ENCODE measurements around the gene SEMA5A. TPM values are rescaled to one million over a fixed set of nuclear protein-coding genes. Genes with fewer than 3 reads are reported as not detected.

The SEMA5A gene
- total RNA-seq, 1 experiment from 2014 or later: 9.3 TPM

GRCh38 chr5:9554122-9554521 is 8.2 kb upstream of the SEMA5A start:
- Mint-ChIP-seq H3K4me1 (peaks cover 10% of the 10 kb centered on the region), H3K36me3 (peaks cover 17% of the 10 kb centered on the region), H3K27me3 (ENCODE audit: low read depth) (no peaks in the 10 kb centered on the region), H3K27ac (no peak overlapping the region), H3K4me3 (no peak overlapping the region), H3K9me3 (no peaks in the 10 kb centered on the region)
- POLR2A ChIA-PET: no interaction called here
- DNase-seq (ENCODE audit: low spot score) (no peak), ATAC-seq (no peak)
- no peak for TF ChIP-seq E2F1 (CRISPR knock-in tag; IDR thresholded peaks at IDR 0.05)
- TF ChIP-seq FOXK1 (CRISPR knock-in tag; IDR thresholded peaks at IDR 0.05): no peak
- TF ChIP-seq AFF4 (CRISPR knock-in tag; IDR thresholded peaks at IDR 0.05; ENCODE audit: borderline replicate concordance): no peak
- TF ChIP-seq FOXP4 (CRISPR knock-in tag; IDR thresholded peaks at IDR 0.05): no peak
- TF ChIP-seq GABPB1 (CRISPR knock-in tag; IDR thresholded peaks at IDR 0.05): no peak
- TF ChIP-seq CBFB (CRISPR knock-in tag; IDR thresholded peaks at IDR 0.05; ENCODE audit: low read depth): no peak
- TF ChIP-seq CDX4 (CRISPR knock-in tag; IDR thresholded peaks at IDR 0.05; ENCODE audit: borderline replicate concordance): no peak
- TF ChIP-seq NR2C2 (CRISPR knock-in tag; IDR thresholded peaks at IDR 0.05): no peak
- TF ChIP-seq JAZF1 (CRISPR knock-in tag; IDR thresholded peaks at IDR 0.05): no peak
- no peak for TF ChIP-seq ZNF121 (CRISPR knock-in tag; IDR thresholded peaks at IDR 0.05)
- CTCF ChIA-PET: no interaction called here

- TF ChIP-seq ZNF671 (CRISPR knock-in tag; IDR thresholded peaks at IDR 0.05): no peak
- no peak for TF ChIP-seq ZNF396 (CRISPR knock-in tag; IDR thresholded peaks at IDR 0.05; ENCODE audit: borderline replicate concordance)
- no peak for TF ChIP-seq ZNF416 (CRISPR knock-in tag; IDR thresholded peaks at IDR 0.05)
- no peak for TF ChIP-seq SP1 (CRISPR knock-in tag; conservative IDR thresholded peaks at IDR 0.05)
- TF ChIP-seq TEAD4 (CRISPR knock-in tag; IDR thresholded peaks at IDR 0.05): no peak
- no peak for TF ChIP-seq MYBL2 (CRISPR knock-in tag; IDR thresholded peaks at IDR 0.05)
- TF ChIP-seq ZSCAN18 (CRISPR knock-in tag; IDR thresholded peaks at IDR 0.05): no peak
- TF ChIP-seq NFYB (CRISPR knock-in tag; conservative IDR thresholded peaks at IDR 0.05; ENCODE audit: low read depth): no peak
- no peak for TF ChIP-seq EMX1 (CRISPR knock-in tag; IDR thresholded peaks at IDR 0.05)
- TF ChIP-seq CTCF (IDR thresholded peaks at IDR 0.05): no peak
- no peak for TF ChIP-seq NR2C2 (CRISPR knock-in tag; IDR thresholded peaks at IDR 0.05)
- no peak for TF ChIP-seq PRDM15 (CRISPR knock-in tag; IDR thresholded peaks at IDR 0.05)
- no peak for TF ChIP-seq FOXK1 (CRISPR knock-in tag; IDR thresholded peaks at IDR 0.05)
- peaks cover 21% of the 10 kb centered on the region for H3K36me3 Mint-ChIP-seq
- ATAC-seq (no peak), DNase-seq (ENCODE audit: low spot score) (no peak)
- no peaks in the 10 kb centered on the region for H3K9me3 Mint-ChIP-seq
- H3K4me3 Mint-ChIP-seq: no peak overlapping the region
- H3K27ac Mint-ChIP-seq: no peak overlapping the region
- ChIA-PET CTCF (no interaction called here), POLR2A (no interaction called here)
- H3K4me1 Mint-ChIP-seq: peaks cover 9% of the 10 kb centered on the region
- H3K27me3 Mint-ChIP-seq (ENCODE audit: low read depth): no peaks in the 10 kb centered on the region
These were observed 7.7 kb upstream of the SEMA5A start for GRCh38 chr5:9553561-9553960.

All from WTC11 (cell line).